Fibroblast of pulmonary artery (primary cell): ENCODE data around the gene ERI2.
"Not testable (repeated sequence)": the region's sequence is repeated elsewhere in the genome, so short reads cannot be mapped to it uniquely, and the experiment has no call there.

Experiments used
- DNase-seq: peaks from one replicate; pipeline ENCODE4 v3.0.0-alpha.2; 2010; ENCODE audit warnings: low read depth
- H3K4me3 ChIP-seq: replicated peaks from 2 replicates; pipeline ENCODE4 v1.5.1; 2011; ENCODE audit warnings: low read depth, mild to moderate bottlenecking, control low read depth, low read length, moderate library complexity
- CTCF ChIP-seq: IDR thresholded peaks from 2 replicates; pipeline ENCODE4 v1.5.1; 2011; ENCODE audit warnings: mild to moderate bottlenecking, control low read depth, low read length, inconsistent platforms; ENCODE audit errors: missing control alignments

The ERI2 gene

GRCh38 chr16:20766294-20766693 is 40.0 kb downstream of the ERI2 start:
- no peak for DNase-seq
- no peak for TF ChIP-seq CTCF
- no peak overlapping the region for H3K4me3 ChIP-seq

GRCh38 chr16:20765732-20766131 is 40.5 kb downstream of the ERI2 start:
- DNase-seq: no peak
- H3K4me3 ChIP-seq: no peak overlapping the region
- TF ChIP-seq CTCF: no peak

DNA sequence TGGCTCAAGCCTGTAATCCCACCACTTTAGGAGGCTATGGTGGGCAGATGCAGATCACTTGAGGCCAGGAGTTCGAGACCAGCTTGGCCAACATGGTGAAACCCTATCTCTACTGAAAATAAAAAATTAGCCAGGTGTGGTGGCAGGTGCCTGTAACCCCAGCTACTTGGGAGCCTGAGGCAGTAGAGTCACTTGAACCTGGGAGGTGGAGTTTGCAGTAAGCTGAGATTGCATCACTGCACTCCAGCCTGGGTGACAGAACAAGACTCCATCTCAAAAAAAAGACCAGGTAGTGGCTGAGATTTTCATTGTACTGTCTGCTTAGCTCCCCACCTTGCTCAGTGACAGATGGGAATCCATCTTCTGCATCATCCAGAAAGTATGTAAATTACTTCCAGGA is 41.8 kb downstream of the ERI2 start:
- not testable (repeated sequence) for DNase-seq, H3K4me3 ChIP-seq

DNA sequence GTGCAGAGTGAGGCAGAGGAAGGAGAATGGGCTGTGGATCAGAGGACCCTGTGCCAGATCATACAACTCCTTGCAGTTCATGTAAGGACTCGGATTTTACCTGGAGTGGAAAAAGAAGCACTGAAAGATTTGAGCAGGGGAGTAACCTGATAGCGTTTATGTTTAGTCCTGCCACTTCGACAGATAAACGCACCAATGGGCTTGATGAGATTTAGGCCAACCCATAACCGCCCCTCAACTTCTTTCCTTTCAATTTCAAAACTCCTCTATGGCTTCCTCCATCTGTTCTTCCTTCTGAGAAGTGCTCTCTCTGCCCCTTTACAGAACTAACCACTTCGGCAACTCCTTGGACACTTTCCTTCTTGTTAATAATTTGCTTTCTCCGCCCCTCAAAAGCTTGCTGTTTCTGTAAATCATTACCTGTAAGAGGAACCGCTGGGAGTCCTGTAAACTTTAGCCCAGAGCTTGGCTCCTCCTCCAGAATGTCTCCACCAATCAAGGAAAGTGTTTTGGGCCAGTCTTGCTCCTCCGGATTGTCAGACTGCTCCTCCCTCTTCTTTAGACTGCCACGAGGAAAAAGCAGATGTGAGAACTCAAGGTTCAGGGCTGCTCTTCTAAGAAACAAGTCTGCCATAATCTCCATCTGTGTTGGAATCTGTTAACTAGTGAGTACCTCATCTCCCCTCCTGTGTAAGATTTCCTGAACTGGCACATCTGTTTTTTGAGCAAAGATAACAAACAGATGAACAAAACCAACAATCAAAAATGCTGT is 42.6 kb downstream of the ERI2 start, which contains the start of gene ACSM3:
Gene ACSM3, plus strand, starts transcription at position 554 of the 772 bp plus-strand sequence. CDS start 6,021 bp downstream, outside the sequence.
- TF ChIP-seq CTCF: no peak
- peak within 1 kb of the TSS; percentile 59 for H3K4me3 ChIP-seq
- peak; percentile 82 for DNase-seq

DNA sequence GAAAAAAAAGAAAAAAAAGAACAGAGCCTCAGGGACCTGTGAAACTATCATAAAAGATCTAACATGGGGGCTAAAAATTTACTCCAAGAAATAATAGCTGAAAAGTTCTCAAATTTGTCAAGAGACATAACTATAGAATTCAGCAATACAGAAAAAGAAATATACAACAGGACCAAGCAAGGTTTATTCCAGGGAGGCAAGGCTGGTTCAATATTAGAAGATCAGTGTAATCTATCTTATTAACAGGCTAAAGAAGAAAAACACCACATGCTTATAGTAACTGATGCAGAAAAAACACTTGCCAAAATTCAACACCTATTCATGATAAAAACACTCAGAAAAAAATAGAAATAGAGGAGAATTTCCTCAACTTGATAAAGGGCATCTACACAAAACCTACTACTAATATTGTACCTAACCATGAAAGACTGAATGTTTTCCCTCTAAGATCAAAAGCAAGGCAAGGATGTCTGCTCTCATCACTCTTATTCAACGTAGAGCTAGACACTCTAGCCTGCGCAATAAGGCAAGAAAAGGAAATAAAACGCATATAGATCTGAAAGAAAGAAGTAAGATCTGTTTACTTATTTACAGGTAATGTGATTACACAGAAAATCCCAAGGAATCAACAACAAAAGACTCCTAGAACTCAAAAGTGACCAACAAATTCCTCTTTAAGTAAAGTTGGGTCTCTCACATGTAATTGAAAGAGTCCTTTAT is 43.7 kb downstream of the ERI2 start:
- no peak for TF ChIP-seq CTCF

GRCh38 chr16:20761175-20761574 is 45.1 kb downstream of the ERI2 start:
- no peak overlapping the region for H3K4me3 ChIP-seq
- TF ChIP-seq CTCF: no peak
- no peak for DNase-seq

More for the DNA sequence above, 43.7 kb downstream of the ERI2 start:
- no peak overlapping the region for H3K4me3 ChIP-seq
- no peak for DNase-seq

DNA sequence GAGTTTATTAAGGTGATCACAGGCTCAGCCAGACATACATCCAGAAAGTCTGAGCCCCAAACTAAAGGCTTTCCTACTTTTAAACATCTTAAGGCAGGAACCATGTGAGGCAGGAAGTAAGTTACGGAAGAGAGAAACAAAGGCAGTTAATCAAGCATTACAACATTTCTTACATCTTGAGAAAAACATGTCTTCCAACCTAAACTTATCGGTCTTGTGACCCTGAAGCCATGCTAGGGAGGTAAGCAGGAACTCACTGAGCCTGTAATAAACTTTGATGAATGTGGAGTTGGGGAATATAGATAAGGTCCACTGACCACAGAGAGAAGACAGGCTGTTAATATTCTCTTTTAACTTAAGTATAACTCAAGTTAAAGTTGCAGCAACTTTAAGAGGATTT is 45.9 kb downstream of the ERI2 start:
- DNase-seq: no peak
- no peak overlapping the region for H3K4me3 ChIP-seq
- TF ChIP-seq CTCF: no peak

- not testable (repeated sequence) for DNase-seq, H3K4me3 ChIP-seq
Measured at GRCh38 chr16:20755799-20756198, 50.5 kb downstream of the ERI2 start.
